ENCODE results near the gene CD34.
"Not testable (repeated sequence)": the region's sequence is repeated elsewhere in the genome, so short reads cannot be mapped to it uniquely, and the experiment has no call there.

The CD34 gene

GRCh38 chr1:207910591-207911354 lies at the start of gene CD34:
TSS of gene CD34 (minus strand) at chr1:207911125. CDS start at chr1:207911080, 45 bp downstream.
- DNase-seq (ENCODE audit: low read depth): no peak

- DNase-seq (ENCODE audit: low read depth): no peak
Observed at GRCh38 chr1:207960346-207960745, 49.4 kb upstream of the CD34 start.

DNA sequence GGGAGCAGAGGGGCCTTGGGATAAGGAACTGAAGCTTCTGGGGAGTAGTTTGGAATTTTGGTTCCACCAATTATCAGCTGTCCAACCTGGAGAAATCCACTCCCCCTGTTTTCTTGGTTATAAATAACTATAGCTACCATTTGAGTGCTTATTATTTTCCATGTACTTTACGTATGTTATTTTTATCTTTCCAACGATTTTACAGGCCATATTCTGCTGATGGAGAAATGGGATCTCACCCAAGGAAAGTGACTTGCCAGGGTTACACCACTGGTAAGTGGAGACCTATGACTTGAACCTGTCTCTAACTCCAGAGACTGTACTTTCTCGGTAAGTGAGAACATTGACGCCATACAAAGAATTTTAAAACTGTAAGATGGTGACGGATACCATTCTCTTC lies 49.0 kb upstream of the CD34 start:
- DNase-seq (ENCODE audit: low read depth): no peak

DNA sequence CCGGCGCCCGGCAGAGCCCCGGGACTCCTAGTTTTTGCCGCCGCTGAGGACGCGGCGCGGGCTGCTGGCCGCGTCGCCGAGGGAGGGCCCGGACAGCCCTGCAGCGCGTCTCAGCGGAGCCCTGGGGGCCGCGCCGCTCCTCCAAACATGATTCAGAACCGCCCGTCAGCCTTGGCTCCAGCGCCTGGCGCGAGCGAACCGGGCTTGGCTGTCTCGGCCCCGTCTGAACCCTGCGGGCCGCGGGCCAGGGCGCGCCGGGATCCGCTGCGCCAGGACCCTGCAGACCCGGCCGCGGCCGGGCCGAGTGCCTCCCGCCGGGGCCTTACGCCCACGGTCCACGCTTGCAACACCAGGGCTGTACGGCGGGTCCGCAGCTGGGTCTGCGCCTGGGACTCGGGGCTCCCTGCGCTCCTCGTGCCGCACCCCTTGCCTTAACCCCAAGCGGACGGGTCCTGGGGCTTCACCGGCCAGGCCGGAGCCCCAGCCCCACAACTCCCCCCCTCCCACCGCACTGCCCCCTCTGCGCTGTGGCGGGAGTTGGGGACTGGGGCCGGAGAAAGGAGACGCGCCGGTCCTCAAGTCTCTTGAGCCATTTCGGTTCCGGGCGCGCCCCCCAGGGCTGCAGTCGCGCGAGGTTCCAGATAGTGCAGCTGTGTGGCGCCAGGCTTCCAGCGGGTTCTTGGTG lies 48.4 kb upstream of the CD34 start:
- DNase-seq (ENCODE audit: low read depth): no peak

DNA sequence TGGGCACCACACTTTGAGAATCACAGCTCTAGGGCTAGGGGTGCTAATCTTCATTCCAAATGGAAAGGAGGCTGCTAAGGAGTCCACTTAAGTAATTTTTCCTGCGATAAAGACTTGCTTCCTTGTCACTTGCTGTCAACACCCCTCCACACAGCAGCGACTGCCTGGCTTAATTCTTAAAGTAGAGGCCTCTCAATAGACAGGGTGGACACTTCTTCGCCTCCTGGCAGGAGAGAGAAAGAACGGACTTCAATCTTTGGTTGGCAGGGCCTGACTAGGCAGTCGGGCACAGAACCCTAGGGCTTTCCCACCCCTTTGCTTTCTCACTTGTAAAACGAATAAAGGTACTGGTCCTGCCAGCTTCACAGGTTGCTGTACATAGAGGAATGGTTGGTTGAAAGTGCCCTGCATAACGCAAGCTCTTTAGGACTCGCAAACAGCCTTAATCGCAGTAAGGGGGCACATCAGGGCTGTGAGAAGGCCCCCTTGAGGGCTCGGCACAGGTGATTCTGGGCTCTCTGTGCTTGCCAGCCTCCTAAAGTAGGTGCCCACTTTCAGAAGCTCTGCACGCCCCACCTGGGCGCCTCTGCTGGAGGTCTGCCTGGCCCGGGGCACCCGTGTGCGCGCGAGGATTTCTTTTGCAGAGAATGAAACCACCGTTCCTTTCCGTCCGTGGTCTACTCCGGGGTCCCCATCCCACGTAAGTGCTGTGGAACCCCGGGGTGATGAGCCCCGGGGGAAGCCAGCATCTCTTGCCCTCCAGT lies 47.6 kb upstream of the CD34 start:
- no peak for DNase-seq (ENCODE audit: low read depth)

DNA sequence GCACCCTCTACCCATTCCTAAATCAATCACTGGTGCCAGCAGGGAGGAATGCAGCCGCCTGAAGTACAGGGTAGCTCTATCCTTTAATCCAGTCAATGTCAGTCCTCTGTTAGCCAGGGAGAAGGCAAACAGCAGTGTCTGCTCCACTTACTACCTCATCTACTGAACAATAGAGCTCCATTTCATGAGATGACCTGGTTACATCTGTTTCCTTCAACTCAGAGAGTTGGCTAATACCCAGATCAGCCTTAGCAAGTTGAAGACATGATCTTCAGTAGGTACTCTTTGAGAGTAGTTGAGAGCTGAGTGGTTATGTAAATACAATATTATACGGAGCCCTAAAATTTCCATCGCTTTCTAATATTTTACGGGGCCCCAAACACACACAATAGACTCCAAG lies 46.1 kb upstream of the CD34 start:
- no peak for DNase-seq (ENCODE audit: low read depth)

DNA sequence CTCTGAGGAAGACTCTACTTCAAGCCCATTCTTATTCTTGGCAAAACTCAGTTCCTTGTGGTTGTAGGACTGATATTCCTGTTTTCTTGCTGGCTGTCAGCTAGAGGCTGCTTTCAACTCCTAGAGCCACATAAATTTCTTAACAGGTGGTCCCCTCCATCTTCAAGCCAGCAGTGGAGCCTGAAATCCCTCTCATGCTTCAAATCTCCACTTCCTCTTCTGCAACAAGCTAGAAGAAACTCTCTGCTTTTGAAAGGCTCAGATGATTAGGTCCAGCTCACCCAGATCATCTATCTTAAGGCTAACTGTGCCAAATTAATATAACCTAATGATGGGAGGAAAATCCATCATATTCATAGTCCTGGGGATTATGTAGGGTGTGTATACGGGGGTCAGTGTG lies 43.2 kb upstream of the CD34 start:
- no peak for DNase-seq (ENCODE audit: low read depth)

GRCh38 chr1:207952617-207953542 lies 42.0 kb upstream of the CD34 start:
- DNase-seq (ENCODE audit: low read depth): no peak

GRCh38 chr1:207951652-207952051 lies 40.7 kb upstream of the CD34 start:
- no peak for DNase-seq (ENCODE audit: low read depth)

DNA sequence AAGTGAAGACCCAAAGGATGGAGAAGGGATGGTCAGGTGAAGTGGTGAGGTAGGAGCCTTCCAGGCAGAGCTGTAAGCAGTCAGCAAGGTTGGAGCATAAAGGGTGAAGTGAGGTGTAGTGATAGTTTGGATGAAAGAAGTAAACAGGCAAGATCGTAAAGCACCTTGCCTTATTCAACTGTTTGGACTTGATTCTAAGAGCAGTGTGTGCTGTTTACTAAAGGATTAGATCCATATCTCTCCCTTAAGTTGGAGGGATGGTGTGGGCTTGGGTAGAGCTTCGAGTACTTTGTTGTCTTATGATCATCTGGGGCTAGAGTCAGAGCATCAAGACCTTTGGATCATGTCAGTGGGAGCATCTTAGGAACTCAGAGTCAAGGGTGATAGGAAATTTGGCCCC lies 39.8 kb upstream of the CD34 start:
- no peak for DNase-seq (ENCODE audit: low read depth)

DNA sequence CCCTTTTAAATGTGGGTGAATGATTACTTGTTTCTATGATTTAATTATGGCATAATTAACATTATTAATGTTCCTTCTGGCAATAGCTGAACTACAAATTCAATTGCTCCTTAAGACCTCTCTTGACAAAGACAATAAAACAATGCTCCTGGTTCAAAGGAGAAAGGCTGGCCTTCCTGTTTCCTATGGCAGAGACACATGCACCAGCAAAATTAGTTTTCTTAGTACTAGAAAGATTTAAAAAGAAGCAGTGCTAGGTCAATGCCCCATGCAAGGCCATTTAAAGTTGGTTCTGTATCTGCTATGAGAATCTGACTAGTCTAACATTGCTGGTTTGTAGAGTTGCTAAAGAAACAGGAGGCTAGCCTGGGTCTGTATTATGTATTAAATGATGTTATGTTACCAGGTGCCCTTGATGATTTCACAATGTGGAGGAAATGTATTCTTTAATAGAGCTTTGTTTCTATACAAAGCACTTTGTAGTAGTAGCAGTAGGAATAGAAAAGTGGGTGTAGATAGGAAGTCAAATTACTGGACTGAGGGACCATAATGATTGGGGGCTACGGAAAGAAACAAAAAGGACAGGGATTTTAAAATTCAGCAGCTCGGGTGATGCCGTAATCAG lies 38.8 kb upstream of the CD34 start:
- no peak for DNase-seq (ENCODE audit: low read depth)

GRCh38 chr1:207948536-207949250 lies 37.8 kb upstream of the CD34 start:
- no peak for DNase-seq (ENCODE audit: low read depth)

DNA sequence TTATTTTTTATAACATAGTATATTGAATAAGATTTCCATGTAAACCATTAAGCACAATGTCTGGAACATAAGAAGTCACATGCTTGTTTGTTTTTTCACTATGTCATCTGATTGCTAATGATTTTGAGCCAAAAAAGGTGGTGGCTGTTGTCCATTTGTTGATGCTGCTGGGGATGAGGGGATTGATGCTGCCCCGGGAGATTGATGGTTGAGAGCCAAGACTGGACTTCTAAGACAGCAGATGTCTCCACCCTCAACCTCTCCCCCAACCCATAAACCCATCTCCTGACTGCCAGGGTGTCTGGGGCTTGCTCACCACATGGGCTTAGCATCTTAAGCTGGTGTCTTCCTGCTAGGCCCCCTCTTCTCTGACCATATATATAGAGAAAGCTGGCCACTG lies 35.8 kb upstream of the CD34 start:
- no peak for DNase-seq (ENCODE audit: low read depth)

DNA sequence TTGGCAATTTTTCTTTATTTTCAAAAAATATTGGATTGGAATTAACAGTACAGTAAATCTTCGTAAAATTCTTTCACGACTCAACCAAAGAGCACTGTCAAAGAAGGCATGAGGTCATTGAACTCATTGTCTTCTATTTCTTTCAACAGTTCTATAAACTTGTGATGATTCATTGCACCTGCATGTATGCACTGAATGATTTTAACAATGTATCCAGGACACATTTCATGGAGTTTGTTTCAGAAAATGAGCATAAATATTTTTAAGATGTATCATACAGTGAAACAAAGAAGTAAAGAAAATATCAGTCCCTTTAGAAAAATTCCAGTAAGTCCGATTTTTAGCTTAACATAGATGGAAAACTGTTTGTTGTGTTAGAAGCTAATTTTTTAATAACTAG lies 33.6 kb upstream of the CD34 start:
- no peak for DNase-seq (ENCODE audit: low read depth)

DNA sequence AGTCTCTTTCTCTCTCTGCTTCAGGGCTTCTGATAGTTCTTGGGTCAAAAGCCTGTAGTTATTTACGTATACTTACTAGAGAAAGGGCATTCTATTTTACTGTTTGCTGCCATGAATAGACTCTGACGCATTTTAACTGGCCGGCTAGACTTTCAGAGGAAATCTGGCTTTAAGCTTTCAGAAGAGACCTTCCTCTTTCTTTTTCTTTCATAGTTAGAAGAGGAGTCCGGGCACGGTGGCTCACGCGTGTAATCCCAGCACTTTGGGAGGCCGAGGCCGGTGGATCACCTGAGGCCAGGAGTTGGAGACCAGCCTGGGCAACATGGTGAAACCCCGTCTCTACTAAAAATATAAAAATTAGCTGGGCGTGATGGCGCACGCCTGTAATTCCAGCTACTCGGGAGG lies 31.4 kb upstream of the CD34 start:
- not testable (repeated sequence) for DNase-seq (ENCODE audit: low read depth)

DNA sequence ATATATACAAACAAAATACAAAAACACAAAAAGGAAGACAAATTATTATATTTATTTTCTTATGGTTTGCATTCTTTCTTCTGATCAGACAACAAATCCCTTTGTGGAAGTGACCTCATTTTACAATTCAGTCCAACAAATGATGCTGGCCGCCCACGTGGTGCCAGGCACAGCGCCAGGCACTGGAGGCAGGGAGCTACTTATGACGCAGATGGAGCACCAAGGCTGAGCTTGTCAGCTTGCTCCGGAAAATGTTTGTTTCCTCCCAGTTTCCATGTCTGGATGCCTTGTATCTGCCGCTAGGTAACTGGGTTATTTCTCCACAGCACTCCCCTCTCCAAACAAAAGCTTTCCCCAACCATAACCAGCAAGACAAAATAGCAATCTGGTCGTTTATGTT lies 30.7 kb upstream of the CD34 start:
- no peak for DNase-seq (ENCODE audit: low read depth)

DNA sequence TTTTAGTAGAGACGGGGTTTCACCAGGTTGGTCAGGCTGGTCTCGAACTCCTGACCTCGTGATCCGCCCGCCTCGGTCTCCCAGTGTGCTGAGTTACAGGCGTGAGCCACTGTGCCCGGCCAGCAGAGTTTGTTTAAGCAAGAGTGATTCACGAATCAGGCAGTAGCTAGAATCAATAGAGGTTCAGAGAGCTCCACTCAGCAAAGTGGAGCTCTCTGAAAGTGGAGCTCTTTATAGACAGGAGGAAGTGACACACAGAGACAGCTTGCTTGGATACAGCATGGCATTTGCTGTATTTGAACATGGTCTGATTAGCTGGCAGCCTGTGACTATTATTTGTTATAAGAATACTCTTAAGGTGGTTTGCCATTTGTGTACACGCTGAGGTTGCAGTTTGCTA lies 27.1 kb upstream of the CD34 start:
- no peak for DNase-seq (ENCODE audit: low read depth)

DNA sequence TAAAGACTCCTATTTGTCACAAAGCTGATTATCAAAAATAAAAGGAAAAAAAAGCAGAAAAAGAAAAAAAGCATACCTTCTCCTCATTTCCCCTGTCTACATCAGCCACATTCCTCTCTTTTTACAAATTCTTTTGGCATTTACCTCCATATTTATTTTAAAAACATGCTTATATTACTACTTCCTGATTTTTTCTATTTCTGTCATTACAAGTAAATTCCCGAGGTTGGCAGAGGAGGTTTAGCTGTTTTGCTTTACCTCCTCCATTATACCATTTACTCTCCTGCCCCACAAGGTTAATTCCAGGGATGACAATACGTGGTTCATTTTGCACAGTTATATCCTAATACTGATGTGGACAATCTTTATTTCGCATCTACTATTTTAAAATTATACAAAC lies 26.3 kb upstream of the CD34 start:
- DNase-seq (ENCODE audit: low read depth): no peak

DNA sequence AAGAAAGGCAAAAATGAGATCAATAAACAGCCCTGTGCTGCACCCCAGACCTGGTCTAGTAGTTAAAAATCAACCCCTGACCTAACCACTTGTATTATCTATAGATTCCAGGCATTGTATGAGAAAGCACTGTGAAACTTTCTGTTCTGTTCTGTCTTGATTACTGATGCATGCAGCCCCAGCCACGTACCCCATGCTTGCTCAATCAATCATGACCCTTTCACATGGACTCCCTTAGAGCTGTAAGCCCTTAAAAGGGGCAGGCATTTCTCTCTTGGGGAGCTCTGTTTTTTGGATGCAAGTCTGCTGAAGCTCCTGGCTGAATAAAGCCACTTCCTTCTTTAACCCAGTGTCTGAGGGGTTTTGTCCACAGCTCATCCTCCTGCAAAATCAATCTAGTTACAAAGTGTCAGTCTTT lies 24.2 kb upstream of the CD34 start:
- DNase-seq (ENCODE audit: low read depth): no peak

DNA sequence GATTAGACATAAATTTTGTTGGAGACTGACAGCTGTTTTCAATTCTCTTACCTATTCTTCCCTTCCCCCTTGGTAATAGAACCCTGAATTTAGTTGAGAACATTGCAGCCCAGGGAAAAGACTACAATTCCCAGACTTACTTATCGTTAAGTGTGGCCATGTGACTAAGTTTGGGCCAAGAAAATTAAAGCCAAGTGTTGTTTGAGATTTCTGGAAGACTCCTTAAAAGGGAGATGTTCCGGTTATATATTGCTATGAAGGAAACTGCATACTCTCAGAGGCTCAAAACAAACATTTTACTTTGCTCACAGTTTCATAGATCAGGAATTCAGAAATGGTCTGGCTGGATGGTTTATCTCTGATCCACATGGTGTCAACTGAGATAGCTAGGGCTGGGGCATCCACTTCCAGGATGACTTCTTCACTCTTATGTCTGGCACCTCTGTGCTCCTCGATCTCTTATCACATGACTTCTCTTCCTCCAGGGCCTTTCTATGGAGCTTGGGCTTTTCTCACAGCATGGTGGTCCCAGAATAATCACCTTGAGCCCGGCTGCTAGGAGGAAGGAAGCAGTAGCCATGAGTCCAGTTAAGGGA lies 22.4 kb upstream of the CD34 start:
- DNase-seq (ENCODE audit: low read depth): no peak
